Neural progenitor cell (in vitro differentiated cells): ENCODE data around the gene ANGPTL2. TPM values are rescaled to one million over a fixed set of nuclear protein-coding genes. Genes with fewer than 3 reads are reported as not detected.

Experiments used
- DNase-seq: peaks from one replicate; pipeline ENCODE4 v3.0.0-alpha.2; 2016; ENCODE audit warnings: low spot score
- H2AFZ ChIP-seq: fragments of 200-600 bp; sonication (generic); replicated peaks from 2 replicates; pipeline ENCODE4 v1.6.1; 2016; ENCODE audit warnings: antibody characterized with exemption
- H3F3A ChIP-seq: fragments of 200-600 bp; sonication (generic); 2 replicates; pipeline ENCODE4 v1.6.1; 2016; ENCODE audit warnings: antibody characterized with exemption, low read depth
- H3K27ac ChIP-seq: fragments of 200-600 bp; sonication (generic); 2 replicates; pipeline ENCODE4 v1.5.1; 2016; ENCODE audit warnings: mild to moderate bottlenecking
- H3K27me3 ChIP-seq: fragments of 200-600 bp; sonication (generic); 2 replicates; pipeline ENCODE4 v1.6.1; 2016; ENCODE audit warnings: mild to moderate bottlenecking, moderate library complexity
- H3K36me3 ChIP-seq: fragments of 200-600 bp; sonication (generic); 2 replicates; pipeline ENCODE4 v1.5.1; 2016
- H3K4me1 ChIP-seq: fragments of 200-600 bp; sonication (generic); 2 replicates; pipeline ENCODE4 v1.6.1; 2016; ENCODE audit warnings: mixed run types
- H3K4me2 ChIP-seq: fragments of 200-600 bp; sonication (generic); 2 replicates; pipeline ENCODE4 v1.6.1; 2016
- H3K4me3 ChIP-seq: fragments of 200-600 bp; sonication (generic); 2 replicates; pipeline ENCODE4 v1.5.1; 2016
- H3K79me2 ChIP-seq: fragments of 200-600 bp; sonication (generic); 2 replicates; pipeline ENCODE4 v1.6.1; 2016; ENCODE audit warnings: low read depth
- H3K9ac ChIP-seq: fragments of 200-600 bp; sonication (generic); 2 replicates; pipeline ENCODE4 v1.6.1; 2016
- H3K9me3 ChIP-seq: fragments of 200-600 bp; sonication (generic); 2 replicates; pipeline ENCODE4 v1.5.1; 2016; ENCODE audit warnings: low read depth
- H4K20me1 ChIP-seq: fragments of 200-600 bp; sonication (generic); 2 replicates; pipeline ENCODE4 v1.6.1; 2016; ENCODE audit warnings: low read depth
- H3K27ac Mint-ChIP-seq: 3 replicates; pipeline ENCODE4 v1.8.0; 2021; ENCODE audit warnings: mixed read lengths
- H3K27me3 Mint-ChIP-seq: 2 replicates; pipeline ENCODE4 v1.8.0; 2022; ENCODE audit warnings: low read depth, mild to moderate bottlenecking, inconsistent platforms, moderate library complexity, mixed read lengths; ENCODE audit not compliant: insufficient read depth
- H3K36me3 Mint-ChIP-seq: 3 replicates; pipeline ENCODE4 v1.8.0; 2021; ENCODE audit warnings: mixed read lengths
- H3K4me1 Mint-ChIP-seq: 3 replicates; pipeline ENCODE4 v1.8.0; 2021; ENCODE audit warnings: mixed read lengths
- H3K4me3 Mint-ChIP-seq: 3 replicates; pipeline ENCODE4 v1.8.0; 2021; ENCODE audit warnings: mild to moderate bottlenecking, moderate library complexity, mixed read lengths
- H3K9me3 Mint-ChIP-seq: 3 replicates; pipeline ENCODE4 v1.8.0; 2020; ENCODE audit warnings: mixed read lengths
- EZH2 ChIP-seq: fragments of 200-600 bp; sonication (generic); IDR thresholded peaks from 2 replicates; pipeline ENCODE4 v1.6.1; 2017; ENCODE audit warnings: antibody characterized with exemption, mild to moderate bottlenecking, moderate library complexity
- EZH2phosphoT487 ChIP-seq: fragments of 200-600 bp; sonication (generic); IDR thresholded peaks from 2 replicates; pipeline ENCODE4 v1.6.1; 2017; ENCODE audit warnings: antibody characterized with exemption
- total RNA-seq: library from RNA; depleted of rRNA; stranded (reverse); fragments of >200 nt; gene quantifications from 2 replicates; pipeline ENCODE4 v1.2.3, GENCODE V29; 2015; ENCODE audit warnings: low replicate concordance
- TF ChIP-seq, protein P1 (sequence below): fragments of 200-600 bp; sonication (generic); IDR thresholded peaks from 2 replicates; pipeline ENCODE4 v1.5.1; 2017; ENCODE audit warnings: antibody characterized with exemption, mild to moderate bottlenecking

The ANGPTL2 gene
- total RNA-seq, 1 donor from 2014 or later, result 7.6 TPM

DNA sequence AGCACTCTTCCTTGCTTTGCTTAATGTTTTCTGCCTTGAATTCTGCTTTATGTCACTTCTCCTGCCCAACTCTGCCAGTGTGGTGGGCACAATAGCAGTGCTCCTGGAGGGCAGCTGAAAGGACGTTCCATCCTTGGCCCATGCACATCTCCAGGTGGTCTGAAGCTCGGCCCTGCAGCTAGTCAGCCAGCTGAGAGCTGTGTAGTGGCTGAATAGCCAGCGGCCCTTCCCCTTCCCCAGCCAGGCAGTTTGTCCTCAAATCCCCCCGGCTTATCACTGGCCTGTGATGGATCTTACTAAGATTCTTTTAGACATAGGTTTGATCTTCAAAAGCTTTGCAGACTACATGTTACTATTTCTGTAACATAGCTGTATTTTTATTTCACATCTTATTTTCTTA, 42.7 kb upstream of the ANGPTL2 start:
- no peaks in the 10 kb centered on the region for H3K9me3 Mint-ChIP-seq

DNA sequence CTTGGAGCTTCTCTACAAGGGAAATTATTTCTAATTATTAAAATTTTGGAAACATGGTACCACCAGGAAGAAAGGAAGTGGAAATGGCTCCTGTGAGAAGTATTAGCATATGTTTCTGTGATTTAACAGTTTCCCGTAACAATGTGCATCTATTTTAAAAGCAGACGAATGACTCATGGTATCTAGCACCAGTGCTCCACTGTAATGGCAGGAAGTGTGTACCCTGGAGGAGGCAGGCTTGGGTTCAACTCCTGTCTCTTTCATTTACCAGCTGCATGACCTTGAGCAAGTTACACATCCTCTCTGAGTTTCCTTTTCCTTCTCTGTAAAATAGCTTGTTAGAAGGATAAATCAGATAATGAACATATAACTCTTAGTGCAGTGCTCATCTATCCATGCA, 41.0 kb upstream of the ANGPTL2 start:
- no peak overlapping the region for H2AFZ ChIP-seq
- no peaks in the 10 kb centered on the region for H3K79me2 ChIP-seq
- peaks cover 22% of the 10 kb centered on the region for H3K4me1 ChIP-seq
- H4K20me1 ChIP-seq, result no peaks in the 10 kb centered on the region
- H3K27ac Mint-ChIP-seq, result no peak overlapping the region
- H3F3A ChIP-seq, result peaks cover 19% of the 10 kb centered on the region
- H3K27ac ChIP-seq, result no peak overlapping the region
- H3K9ac ChIP-seq, result no peak overlapping the region
- H3K4me3 ChIP-seq, result no peak overlapping the region
- peaks cover 31% of the 10 kb centered on the region for H3K4me1 Mint-ChIP-seq
- H3K27me3 ChIP-seq, result no peaks in the 10 kb centered on the region
- H3K4me3 Mint-ChIP-seq, result no peak overlapping the region
- no peaks in the 10 kb centered on the region for H3K9me3 Mint-ChIP-seq
- no peaks in the 10 kb centered on the region for H3K9me3 ChIP-seq
- no peak overlapping the region for H3K4me2 ChIP-seq
- TF ChIP-seq EZH2, result no peak
- TF ChIP-seq EZH2phosphoT487, result no peak
- TF ChIP-seq, protein P1, sequence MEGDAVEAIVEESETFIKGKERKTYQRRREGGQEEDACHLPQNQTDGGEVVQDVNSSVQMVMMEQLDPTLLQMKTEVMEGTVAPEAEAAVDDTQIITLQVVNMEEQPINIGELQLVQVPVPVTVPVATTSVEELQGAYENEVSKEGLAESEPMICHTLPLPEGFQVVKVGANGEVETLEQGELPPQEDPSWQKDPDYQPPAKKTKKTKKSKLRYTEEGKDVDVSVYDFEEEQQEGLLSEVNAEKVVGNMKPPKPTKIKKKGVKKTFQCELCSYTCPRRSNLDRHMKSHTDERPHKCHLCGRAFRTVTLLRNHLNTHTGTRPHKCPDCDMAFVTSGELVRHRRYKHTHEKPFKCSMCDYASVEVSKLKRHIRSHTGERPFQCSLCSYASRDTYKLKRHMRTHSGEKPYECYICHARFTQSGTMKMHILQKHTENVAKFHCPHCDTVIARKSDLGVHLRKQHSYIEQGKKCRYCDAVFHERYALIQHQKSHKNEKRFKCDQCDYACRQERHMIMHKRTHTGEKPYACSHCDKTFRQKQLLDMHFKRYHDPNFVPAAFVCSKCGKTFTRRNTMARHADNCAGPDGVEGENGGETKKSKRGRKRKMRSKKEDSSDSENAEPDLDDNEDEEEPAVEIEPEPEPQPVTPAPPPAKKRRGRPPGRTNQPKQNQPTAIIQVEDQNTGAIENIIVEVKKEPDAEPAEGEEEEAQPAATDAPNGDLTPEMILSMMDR, result no peak
- no peaks in the 10 kb centered on the region for H3K36me3 Mint-ChIP-seq
- DNase-seq, result no peak
- H3K27me3 Mint-ChIP-seq, result peaks cover 7% of the 10 kb centered on the region
- H3K36me3 ChIP-seq, result no peaks in the 10 kb centered on the region

More for the DNA sequence above, 42.7 kb upstream of the ANGPTL2 start:
- Mint-ChIP-seq H3K27ac (peak overlapping the region; percentile 65), H3K4me3 (no peak overlapping the region), H3K4me1 (peaks cover 18% of the 10 kb centered on the region), H3K36me3 (peaks cover 2% of the 10 kb centered on the region), H3K27me3 (peaks cover 7% of the 10 kb centered on the region)
- TF ChIP-seq EZH2phosphoT487 (no peak), EZH2 (no peak)
- TF ChIP-seq, protein P1, result no peak
- Histone ChIP-seq H3K9me3 (no peaks in the 10 kb centered on the region), H3K9ac (no peak overlapping the region), H3K27me3 (no peaks in the 10 kb centered on the region), H3K79me2 (no peaks in the 10 kb centered on the region), H2AFZ (no peak overlapping the region), H3K4me2 (no peak overlapping the region), H3K36me3 (no peaks in the 10 kb centered on the region), H3F3A (peaks cover 2% of the 10 kb centered on the region), H4K20me1 (no peaks in the 10 kb centered on the region), H3K4me3 (no peak overlapping the region), H3K4me1 (peaks cover 8% of the 10 kb centered on the region), H3K27ac (no peak overlapping the region)
- DNase-seq, result peak; percentile 52

DNA sequence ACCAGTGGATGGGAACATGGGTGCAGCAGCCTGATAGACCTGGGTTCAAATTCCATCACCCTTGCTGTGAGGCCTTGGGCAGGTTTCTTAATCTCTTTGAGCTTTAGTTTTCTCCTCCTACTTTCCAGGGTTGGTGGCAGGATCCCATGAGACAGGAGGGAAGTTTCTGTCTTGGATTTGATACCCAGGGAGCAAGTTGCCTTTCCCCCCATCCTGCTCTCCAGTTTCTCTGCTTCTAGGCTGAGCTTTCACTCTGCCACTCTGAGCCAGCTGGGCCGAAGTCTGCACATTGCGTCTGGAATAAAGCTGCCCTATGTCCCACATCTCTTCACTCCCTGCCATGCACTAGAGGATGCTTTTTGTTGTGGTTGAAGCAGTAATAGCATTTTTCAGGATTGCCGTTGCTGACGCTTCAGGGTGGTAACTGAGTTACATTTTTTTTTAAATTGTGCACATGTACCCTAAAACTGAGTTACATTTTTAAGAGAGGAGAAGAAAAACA, 40.5 kb upstream of the ANGPTL2 start:
- H3K9ac ChIP-seq, result no peak overlapping the region
- H3K36me3 ChIP-seq, result no peaks in the 10 kb centered on the region
- H3K4me2 ChIP-seq, result no peak overlapping the region
- no peaks in the 10 kb centered on the region for H3K27me3 ChIP-seq
- peaks cover 31% of the 10 kb centered on the region for H3K4me1 Mint-ChIP-seq
- H3K27me3 Mint-ChIP-seq, result peaks cover 7% of the 10 kb centered on the region
- no peaks in the 10 kb centered on the region for H3K36me3 Mint-ChIP-seq
- no peak overlapping the region for H3K27ac ChIP-seq
- no peaks in the 10 kb centered on the region for H3K9me3 ChIP-seq
- no peak for TF ChIP-seq EZH2
- TF ChIP-seq, protein P1, result no peak
- TF ChIP-seq EZH2phosphoT487, result no peak
- H3K4me3 ChIP-seq, result no peak overlapping the region
- no peak overlapping the region for H2AFZ ChIP-seq
- no peak overlapping the region for H3K4me3 Mint-ChIP-seq
- peaks cover 26% of the 10 kb centered on the region for H3K4me1 ChIP-seq
- peaks cover 24% of the 10 kb centered on the region for H3F3A ChIP-seq
- no peaks in the 10 kb centered on the region for H3K9me3 Mint-ChIP-seq
- no peaks in the 10 kb centered on the region for H3K79me2 ChIP-seq
- no peak overlapping the region for H3K27ac Mint-ChIP-seq
- DNase-seq, result no peak
- no peaks in the 10 kb centered on the region for H4K20me1 ChIP-seq
